Mucosa of rectum (tissue), 2 donors: Measurements from ENCODE around the gene HAPLN2.
A peak's percentile ranks its signal among the peaks of the same experiment; 100 is the strongest.
"Not testable (repeated sequence)": the region's sequence is repeated elsewhere in the genome, so short reads cannot be mapped to it uniquely, and the experiment has no call there.

Source experiments
- H3K27ac ChIP-seq, 2 donors: one replicate each; pipeline ENCODE4 v1.7.0; 2013; ENCODE audit warnings: inconsistent platforms in 2 of 2, low read depth in 2 of 2, low read length in 2 of 2
- H3K27me3 ChIP-seq, 2 donors: one replicate each; pipeline ENCODE4 v1.7.0; 2013; ENCODE audit warnings: low read length in 2 of 2; ENCODE audit not compliant: control insufficient read depth in 2 of 2, insufficient read depth in 2 of 2
- H3K36me3 ChIP-seq, 2 donors: one replicate each; pipeline ENCODE4 v1.7.0; 2013; ENCODE audit warnings: low read length in 2 of 2; ENCODE audit not compliant: control insufficient read depth in 2 of 2, insufficient read depth in 2 of 2
- H3K4me1 ChIP-seq, 2 donors: one replicate each; pipeline ENCODE4 v1.7.0; 2013; ENCODE audit warnings: low read length in 2 of 2, mild to moderate bottlenecking in 1 of 2; ENCODE audit not compliant: control insufficient read depth in 2 of 2, insufficient read depth in 2 of 2
- H3K4me3 ChIP-seq, 2 donors: one replicate each; pipeline ENCODE4 v1.7.0; 2013; ENCODE audit warnings: low read length in 2 of 2
- H3K9ac ChIP-seq, 2 donors: one replicate each; pipeline ENCODE4 v1.7.0; 2013; ENCODE audit warnings: low read length in 2 of 2, low read depth in 1 of 2, mild to moderate bottlenecking in 1 of 2
- H3K9me3 ChIP-seq, 2 donors: one replicate each; pipeline ENCODE4 v1.7.0; 2013; ENCODE audit warnings: low read length in 2 of 2; ENCODE audit not compliant: control insufficient read depth in 2 of 2
- donor health status: healthy.
- donor health status: Normal muscosa, but diverticular disease.

The HAPLN2 gene

DNA sequence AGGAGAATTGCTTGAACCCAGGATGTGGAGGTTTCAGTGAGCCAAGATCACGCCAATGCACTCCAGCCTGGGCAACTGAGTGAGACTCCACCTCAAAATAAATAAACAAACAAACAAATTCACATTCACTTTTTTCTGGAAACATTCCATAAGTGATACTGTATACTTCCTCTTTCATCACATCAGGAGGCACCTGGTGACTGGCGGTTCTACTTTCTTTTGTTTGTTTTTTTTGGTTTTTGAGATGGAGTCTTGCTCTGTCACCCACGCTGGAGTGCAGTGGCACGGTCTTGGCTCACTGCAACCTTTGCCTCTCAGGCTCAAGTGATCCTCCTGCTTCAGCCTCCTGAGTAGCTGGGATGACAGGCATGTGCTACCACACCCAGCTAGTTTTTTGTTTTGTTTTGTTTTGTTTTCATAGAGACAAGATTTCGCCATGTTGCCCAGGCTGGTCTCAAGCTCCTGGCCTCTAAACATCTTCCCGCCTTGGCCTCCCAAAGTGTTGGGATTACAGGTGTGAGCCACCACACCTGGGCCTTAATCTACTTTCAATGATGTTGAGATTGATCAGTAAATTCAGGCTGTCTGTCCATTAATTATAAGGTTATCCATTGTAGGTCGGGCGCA, 10.7 kb downstream of the HAPLN2 start:
- Histone ChIP-seq H3K27ac (no peak overlapping the region), H3K4me1 (peaks cover 8 to 11% of the 10 kb centered on the region in 2 donors), H3K36me3 (no peaks in the 10 kb centered on the region), H3K4me3 (no peak overlapping the region), H3K9ac (no peak overlapping the region), H3K9me3 (no peaks in the 10 kb centered on the region), H3K27me3 (peaks cover 28 to 29% of the 10 kb centered on the region in 2 donors)

DNA sequence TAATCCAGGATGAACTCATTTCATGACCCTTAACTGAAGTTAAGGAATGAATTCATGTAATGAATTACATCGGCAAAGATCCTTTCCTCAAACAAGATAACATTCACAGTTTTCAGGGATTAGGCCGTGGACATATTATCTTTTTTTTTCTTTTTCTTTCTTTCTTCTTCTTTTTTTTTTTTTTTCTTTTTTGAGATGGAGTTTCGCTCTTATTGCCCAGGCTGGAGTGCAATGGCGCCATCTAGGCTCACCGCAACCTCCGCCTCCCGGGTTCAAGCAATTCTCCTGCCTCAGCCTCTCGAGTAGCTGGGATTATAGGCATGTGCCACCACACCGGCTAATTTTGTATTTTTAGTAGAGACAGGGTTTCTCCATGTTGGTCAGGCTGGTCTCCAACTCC, 11.9 kb downstream of the HAPLN2 start:
- H3K4me1 ChIP-seq, H3K27ac ChIP-seq, H3K36me3 ChIP-seq, H3K9ac ChIP-seq, H3K4me3 ChIP-seq, H3K9me3 ChIP-seq: not testable (repeated sequence)
- H3K27me3 ChIP-seq: peaks cover 17 to 26% of the 10 kb centered on the region in 2 donors

DNA sequence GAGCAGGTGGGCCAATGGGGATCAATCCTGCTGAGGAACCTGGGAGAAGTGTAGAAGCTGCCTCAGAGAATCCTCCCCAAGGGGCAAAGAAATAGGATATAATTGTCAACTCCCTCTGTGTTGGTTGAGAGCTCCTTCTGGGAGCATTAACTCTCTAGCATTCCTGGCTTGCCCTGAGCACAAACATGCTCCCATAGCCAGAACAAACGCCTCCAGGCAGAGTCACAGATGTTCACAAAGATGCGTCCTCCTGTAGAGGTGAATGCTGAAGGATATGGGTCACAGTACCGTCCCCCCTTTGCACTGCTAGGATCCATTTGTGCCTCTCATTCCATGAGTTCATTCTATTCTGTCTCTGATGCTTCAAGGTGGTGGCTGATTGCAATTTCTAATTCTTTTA, 13.1 kb downstream of the HAPLN2 start:
- H3K27me3 ChIP-seq: peaks cover 10 to 20% of the 10 kb centered on the region in 2 donors
- no peaks in the 10 kb centered on the region for H3K36me3 ChIP-seq
- H3K27ac ChIP-seq: no peak overlapping the region
- no peaks in the 10 kb centered on the region for H3K9me3 ChIP-seq
- H3K4me3 ChIP-seq: no peak overlapping the region
- no peak overlapping the region for H3K9ac ChIP-seq
- H3K4me1 ChIP-seq: no peaks in the 10 kb centered on the region

DNA sequence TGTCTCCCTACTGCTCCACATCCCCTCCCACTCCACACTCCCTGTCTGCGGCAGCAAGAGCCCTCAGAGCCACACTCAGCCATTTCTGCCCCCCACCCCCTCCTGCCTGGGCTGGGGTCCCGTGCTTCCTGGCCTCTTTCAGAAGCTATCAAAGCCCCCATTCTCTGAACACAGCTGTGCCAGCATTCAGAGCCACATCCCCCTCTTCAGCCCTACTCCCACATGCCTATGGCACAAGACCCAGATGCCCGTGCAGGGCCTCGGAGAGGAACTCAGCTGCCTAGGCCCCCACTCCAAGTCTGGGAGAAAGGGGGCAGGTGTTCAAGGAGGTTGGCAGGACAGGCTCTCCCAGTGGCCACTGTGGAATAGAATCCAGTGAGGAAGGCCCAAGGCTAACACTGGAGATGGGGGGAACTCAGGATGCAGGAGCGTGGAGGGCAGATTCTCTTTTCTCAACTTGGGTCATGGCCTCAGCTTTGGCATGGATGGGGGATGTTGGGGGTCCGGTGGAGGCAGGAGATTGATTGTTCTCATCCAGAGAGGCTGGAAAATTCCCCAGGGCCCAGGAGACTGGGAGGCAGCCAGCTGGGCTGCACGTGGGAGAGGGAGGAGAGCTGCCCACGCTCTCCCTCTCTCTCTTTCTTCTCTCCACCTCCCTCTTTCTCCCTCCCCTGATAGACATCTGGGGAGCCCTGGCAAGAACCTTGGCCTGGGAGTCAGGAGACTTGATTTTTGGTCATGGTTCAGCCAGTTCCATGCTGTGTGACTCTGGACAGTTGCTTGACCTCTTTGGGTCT, 19.2 kb downstream of the HAPLN2 start:
- no peak overlapping the region for H3K4me3 ChIP-seq
- no peaks in the 10 kb centered on the region for H3K4me1 ChIP-seq
- H3K27ac ChIP-seq: no peak overlapping the region
- H3K36me3 ChIP-seq: no peaks in the 10 kb centered on the region
- no peak overlapping the region for H3K9ac ChIP-seq
- H3K27me3 ChIP-seq: peaks cover 30 to 37% of the 10 kb centered on the region in 2 donors
- no peaks in the 10 kb centered on the region for H3K9me3 ChIP-seq

- Histone ChIP-seq H3K9ac (no peak overlapping the region), H3K36me3 (no peaks in the 10 kb centered on the region), H3K4me1 (no peaks in the 10 kb centered on the region), H3K9me3 (no peaks in the 10 kb centered on the region), H3K4me3 (no peak overlapping the region), H3K27ac (no peak overlapping the region), H3K27me3 (peaks cover 30 to 33% of the 10 kb centered on the region in 2 donors)
Observed at GRCh38 chr1:156639601-156640101, 20.4 kb downstream of the HAPLN2 start.

DNA sequence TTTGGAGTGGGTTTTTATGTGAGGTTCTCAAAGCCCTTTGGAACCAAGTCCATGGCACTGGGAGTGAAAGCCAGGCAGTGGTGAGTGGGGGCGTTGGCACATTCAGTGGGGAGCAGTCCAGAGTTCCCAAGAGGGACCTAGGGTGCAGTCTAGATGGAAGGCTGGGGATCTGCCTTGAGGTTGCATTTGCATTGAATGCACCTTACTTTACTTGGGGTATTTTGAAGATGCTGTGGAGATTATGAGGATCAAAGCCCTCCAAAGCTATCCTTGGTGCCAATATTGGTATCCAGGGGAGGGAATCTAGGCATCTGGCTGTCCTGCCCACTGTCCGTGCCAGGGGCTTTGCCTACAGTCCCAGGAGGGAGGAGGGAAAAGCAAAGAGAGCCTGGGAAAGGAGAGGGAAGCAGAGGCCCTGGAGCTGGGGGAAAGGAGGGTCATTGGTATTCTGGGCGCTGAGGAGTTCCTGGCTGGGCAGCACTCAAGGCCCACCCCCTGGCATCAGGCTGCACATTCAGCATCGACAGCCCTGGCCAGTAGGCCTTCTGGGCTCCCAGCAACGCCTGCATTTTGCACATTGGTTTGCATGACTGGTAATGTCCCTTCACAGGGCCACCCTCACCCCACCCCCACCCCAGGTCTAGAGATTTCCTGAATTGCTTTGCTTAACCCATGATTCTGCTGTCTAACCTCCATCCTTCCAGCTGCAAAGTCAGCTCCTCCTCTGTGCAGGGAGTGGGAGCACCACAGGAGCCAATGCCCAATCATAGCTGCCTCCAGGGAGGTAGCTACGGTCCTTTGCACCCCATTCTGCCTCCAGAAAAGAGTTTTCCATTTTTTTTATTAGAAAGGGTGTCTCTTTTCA, 21.9 kb downstream of the HAPLN2 start:
- Histone ChIP-seq H3K27ac (no peak overlapping the region), H3K36me3 (no peaks in the 10 kb centered on the region), H3K27me3 (peaks cover 30 to 34% of the 10 kb centered on the region in 2 donors), H3K4me1 (no peaks in the 10 kb centered on the region), H3K4me3 (peak overlapping the region in 1 of 2 donors; percentile 20), H3K9me3 (no peaks in the 10 kb centered on the region), H3K9ac (no peak overlapping the region)

DNA sequence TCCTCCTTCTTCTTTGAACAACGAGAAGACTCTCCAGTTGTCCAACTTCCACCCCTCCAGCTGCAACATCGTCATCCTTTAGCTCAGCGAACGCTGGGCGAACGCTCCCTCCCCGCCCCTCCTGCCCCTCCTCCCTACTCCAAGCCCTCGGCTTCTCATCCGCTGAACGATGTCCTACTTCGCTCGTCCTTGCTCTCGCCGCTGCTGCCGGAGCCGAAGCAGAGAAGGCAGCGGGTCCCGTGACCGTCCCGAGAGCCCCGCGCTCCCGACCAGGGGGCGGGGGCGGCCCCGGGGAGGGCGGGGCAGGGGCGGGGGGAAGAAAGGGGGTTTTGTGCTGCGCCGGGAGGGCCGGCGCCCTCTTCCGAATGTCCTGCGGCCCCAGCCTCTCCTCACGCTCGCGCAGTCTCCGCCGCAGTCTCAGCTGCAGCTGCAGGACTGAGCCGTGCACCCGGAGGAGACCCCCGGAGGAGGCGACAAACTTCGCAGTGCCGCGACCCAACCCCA, 22.6 kb downstream of the HAPLN2 start, which contains the start of gene BCAN:
TSS of gene BCAN (plus strand) at position 357 of the 504 bp plus-strand sequence. CDS start 3,938 bp downstream, outside the sequence.
- Histone ChIP-seq H3K4me3 (peak within 1 kb of the TSS in 1 of 2 donors; percentile 20), H3K27ac (no peak within 1 kb of the TSS), H3K9ac (no peak within 1 kb of the TSS), H3K4me1 (no peaks in the 10 kb centered on the region), H3K9me3 (no peaks in the 10 kb centered on the region), H3K36me3 (no peaks in the 10 kb centered on the region), H3K27me3 (peaks cover 30 to 36% of the 10 kb centered on the region in 2 donors)

DNA sequence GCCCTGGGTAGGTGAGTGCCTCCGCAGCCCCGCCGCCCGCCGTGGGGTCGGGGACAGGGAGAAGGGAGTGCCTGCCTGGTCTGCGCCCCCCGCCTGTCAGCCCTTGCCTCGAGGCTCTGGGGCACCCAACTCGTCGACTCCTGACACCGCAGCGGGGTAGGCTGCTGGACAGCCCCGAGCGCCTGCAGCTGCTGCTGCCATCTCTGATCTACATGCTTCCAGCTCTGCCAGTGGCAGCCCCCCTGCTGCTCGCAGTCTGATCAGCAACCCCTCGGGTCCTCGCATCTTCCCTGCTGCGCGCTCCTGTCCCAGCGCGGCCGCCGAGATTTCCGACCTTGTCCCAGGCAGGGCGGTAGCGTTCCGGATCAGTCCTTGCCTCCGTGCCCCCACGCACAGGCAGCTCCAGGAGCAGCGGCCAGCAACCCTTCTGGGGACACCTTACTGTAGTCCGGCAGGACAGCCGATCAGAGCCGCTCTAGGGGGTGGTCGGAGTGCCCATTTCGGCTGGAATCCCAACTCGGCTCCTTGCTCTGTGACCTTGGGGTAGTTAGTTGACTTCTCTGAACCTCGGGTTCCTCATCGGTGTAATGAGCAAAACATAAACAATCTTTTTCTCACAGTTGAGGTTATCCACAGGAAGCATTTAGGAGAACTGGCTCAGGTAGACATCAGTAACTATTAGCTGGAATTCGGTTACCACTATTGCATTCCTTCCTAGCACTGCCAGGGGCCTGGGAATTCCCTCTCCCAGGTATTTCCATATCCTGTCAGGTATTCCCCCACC, 23.2 kb downstream of the HAPLN2 start:
- Histone ChIP-seq H3K4me3 (no peak overlapping the region), H3K9ac (no peak overlapping the region), H3K27me3 (peaks cover 30 to 36% of the 10 kb centered on the region in 2 donors), H3K4me1 (no peaks in the 10 kb centered on the region), H3K9me3 (no peaks in the 10 kb centered on the region), H3K27ac (no peak overlapping the region), H3K36me3 (no peaks in the 10 kb centered on the region)

GRCh38 chr1:156643049-156643777, 24.0 kb downstream of the HAPLN2 start:
- Histone ChIP-seq H3K9ac (no peak overlapping the region), H3K27ac (no peak overlapping the region), H3K36me3 (no peaks in the 10 kb centered on the region), H3K27me3 (peaks cover 25 to 32% of the 10 kb centered on the region in 2 donors), H3K9me3 (no peaks in the 10 kb centered on the region), H3K4me3 (no peak overlapping the region), H3K4me1 (no peaks in the 10 kb centered on the region)
